ENCODE measurements around the gene NHLH1.

The NHLH1 gene

GRCh38 chr1:160358073-160358472 lies 8.8 kb upstream of the NHLH1 start:
- H3K27ac ChIP-seq (ENCODE audit: low read length): no peak overlapping the region
- H3K4me3 ChIP-seq (ENCODE audit: low read length in 2 of 2): no peak overlapping the region
- no peaks in the 10 kb centered on the region for H3K27me3 ChIP-seq (ENCODE audit: control insufficient read depth in 1 of 2, insufficient read depth in 2 of 2, low read length in 2 of 2)
- H3K4me1 ChIP-seq (ENCODE audit: control insufficient read depth, insufficient read depth, low read length): no peaks in the 10 kb centered on the region
- no peak overlapping the region for H3K9ac ChIP-seq (ENCODE audit: low read length in 2 of 2)
- H3K9me3 ChIP-seq (ENCODE audit: control insufficient read depth in 2 of 2, low read length in 2 of 2): no peaks in the 10 kb centered on the region
- peaks cover 48 to 59% of the 10 kb centered on the region in 2 donors for H3K36me3 ChIP-seq (ENCODE audit: control insufficient read depth in 2 of 2, insufficient read depth in 2 of 2, low read length in 2 of 2)

GRCh38 chr1:160359559-160360226 lies 7.2 kb upstream of the NHLH1 start:
- H3K27ac ChIP-seq (ENCODE audit: low read length): no peak overlapping the region
- H3K36me3 ChIP-seq (ENCODE audit: control insufficient read depth in 2 of 2, insufficient read depth in 2 of 2, low read length in 2 of 2): peaks cover 34 to 44% of the 10 kb centered on the region in 2 donors
- no peak overlapping the region for H3K9ac ChIP-seq (ENCODE audit: low read length in 2 of 2)
- no peak overlapping the region for H3K4me3 ChIP-seq (ENCODE audit: low read length in 2 of 2)
- H3K9me3 ChIP-seq (ENCODE audit: control insufficient read depth in 2 of 2, low read length in 2 of 2): no peaks in the 10 kb centered on the region
- no peaks in the 10 kb centered on the region for H3K4me1 ChIP-seq (ENCODE audit: control insufficient read depth, insufficient read depth, low read length)
- H3K27me3 ChIP-seq (ENCODE audit: control insufficient read depth in 1 of 2, insufficient read depth in 2 of 2, low read length in 2 of 2): no peaks in the 10 kb centered on the region

DNA sequence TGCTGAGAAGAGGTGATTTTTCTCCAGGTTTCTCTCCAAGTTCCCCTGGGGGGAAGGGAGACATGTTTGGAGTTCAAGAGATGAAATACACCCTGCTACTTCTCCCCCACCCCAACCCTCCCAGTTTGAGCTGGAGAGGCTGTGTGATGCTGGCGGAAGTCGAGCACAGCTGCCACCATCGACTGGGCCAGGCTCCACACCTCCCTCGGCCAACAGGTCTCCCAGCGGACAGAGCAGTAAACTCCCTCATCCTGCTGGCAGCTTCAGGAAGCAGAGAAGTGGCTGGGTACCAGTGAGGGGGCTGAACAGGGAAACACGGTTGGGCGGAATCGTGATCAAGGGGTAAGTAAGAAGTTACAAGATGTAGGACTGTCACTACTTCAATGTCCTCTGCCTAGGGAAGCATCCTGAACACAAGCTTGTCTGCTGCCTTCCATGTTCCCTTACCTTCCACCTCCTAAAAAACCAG lies 6.6 kb upstream of the NHLH1 start:
- Histone ChIP-seq H3K9me3 (ENCODE audit: control insufficient read depth in 2 of 2, low read length in 2 of 2) (no peaks in the 10 kb centered on the region), H3K9ac (ENCODE audit: low read length in 2 of 2) (no peak overlapping the region), H3K27me3 (ENCODE audit: control insufficient read depth in 1 of 2, insufficient read depth in 2 of 2, low read length in 2 of 2) (no peaks in the 10 kb centered on the region), H3K4me3 (ENCODE audit: low read length in 2 of 2) (no peak overlapping the region), H3K36me3 (ENCODE audit: control insufficient read depth in 2 of 2, insufficient read depth in 2 of 2, low read length in 2 of 2) (peaks cover 28 to 38% of the 10 kb centered on the region in 2 donors), H3K4me1 (ENCODE audit: control insufficient read depth, insufficient read depth, low read length) (no peaks in the 10 kb centered on the region), H3K27ac (ENCODE audit: low read length) (no peak overlapping the region)

- Histone ChIP-seq H3K9me3 (ENCODE audit: control insufficient read depth in 2 of 2, low read length in 2 of 2) (no peaks in the 10 kb centered on the region), H3K4me1 (ENCODE audit: control insufficient read depth, insufficient read depth, low read length) (no peaks in the 10 kb centered on the region), H3K27me3 (ENCODE audit: control insufficient read depth in 1 of 2, insufficient read depth in 2 of 2, low read length in 2 of 2) (no peaks in the 10 kb centered on the region), H3K9ac (ENCODE audit: low read length in 2 of 2) (no peak overlapping the region), H3K27ac (ENCODE audit: low read length) (no peak overlapping the region), H3K4me3 (ENCODE audit: low read length in 2 of 2) (no peak overlapping the region), H3K36me3 (ENCODE audit: control insufficient read depth in 2 of 2, insufficient read depth in 2 of 2, low read length in 2 of 2) (peaks cover 19 to 29% of the 10 kb centered on the region in 2 donors)
Measured at GRCh38 chr1:160361199-160361598, 5.7 kb upstream of the NHLH1 start.

DNA sequence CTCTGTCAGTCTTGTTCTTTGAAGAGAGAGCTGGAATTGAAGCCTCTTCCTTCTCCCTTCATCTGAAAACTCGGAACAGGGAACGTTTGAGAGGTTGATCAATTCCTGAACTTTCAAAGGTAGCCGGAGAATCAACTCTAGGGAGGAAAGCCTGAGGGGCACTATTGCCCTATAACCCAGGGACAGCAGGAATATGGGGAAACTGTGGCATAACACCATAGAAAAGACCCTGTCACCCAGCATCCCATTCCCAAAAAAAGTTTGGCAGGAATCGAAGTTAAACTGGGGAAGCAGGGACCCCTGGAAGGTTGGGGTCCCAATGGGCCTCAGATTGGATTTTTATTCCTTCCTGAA lies 5.1 kb upstream of the NHLH1 start:
- H3K9ac ChIP-seq (ENCODE audit: low read length in 2 of 2): no peak overlapping the region

GRCh38 chr1:160362168-160362957 lies 4.5 kb upstream of the NHLH1 start:
- no peaks in the 10 kb centered on the region for H3K4me1 ChIP-seq (ENCODE audit: control insufficient read depth, insufficient read depth, low read length)
- no peak overlapping the region for H3K27ac ChIP-seq (ENCODE audit: low read length)
- H3K4me3 ChIP-seq (ENCODE audit: low read length in 2 of 2): no peak overlapping the region
- no peak overlapping the region for H3K9ac ChIP-seq (ENCODE audit: low read length in 2 of 2)
- H3K27me3 ChIP-seq (ENCODE audit: control insufficient read depth in 1 of 2, insufficient read depth in 2 of 2, low read length in 2 of 2): peaks cover 0 to 3% of the 10 kb centered on the region in 2 donors
- peaks cover 10 to 18% of the 10 kb centered on the region in 2 donors for H3K36me3 ChIP-seq (ENCODE audit: control insufficient read depth in 2 of 2, insufficient read depth in 2 of 2, low read length in 2 of 2)
- no peaks in the 10 kb centered on the region for H3K9me3 ChIP-seq (ENCODE audit: control insufficient read depth in 2 of 2, low read length in 2 of 2)

More for the DNA sequence above, 5.1 kb upstream of the NHLH1 start:
- H3K27ac ChIP-seq (ENCODE audit: low read length): no peak overlapping the region
- H3K4me1 ChIP-seq (ENCODE audit: control insufficient read depth, insufficient read depth, low read length): no peaks in the 10 kb centered on the region
- H3K36me3 ChIP-seq (ENCODE audit: control insufficient read depth in 2 of 2, insufficient read depth in 2 of 2, low read length in 2 of 2): peaks cover 14 to 23% of the 10 kb centered on the region in 2 donors
- H3K27me3 ChIP-seq (ENCODE audit: control insufficient read depth in 1 of 2, insufficient read depth in 2 of 2, low read length in 2 of 2): no peaks in the 10 kb centered on the region
- H3K9me3 ChIP-seq (ENCODE audit: control insufficient read depth in 2 of 2, low read length in 2 of 2): no peaks in the 10 kb centered on the region
- no peak overlapping the region for H3K4me3 ChIP-seq (ENCODE audit: low read length in 2 of 2)

DNA sequence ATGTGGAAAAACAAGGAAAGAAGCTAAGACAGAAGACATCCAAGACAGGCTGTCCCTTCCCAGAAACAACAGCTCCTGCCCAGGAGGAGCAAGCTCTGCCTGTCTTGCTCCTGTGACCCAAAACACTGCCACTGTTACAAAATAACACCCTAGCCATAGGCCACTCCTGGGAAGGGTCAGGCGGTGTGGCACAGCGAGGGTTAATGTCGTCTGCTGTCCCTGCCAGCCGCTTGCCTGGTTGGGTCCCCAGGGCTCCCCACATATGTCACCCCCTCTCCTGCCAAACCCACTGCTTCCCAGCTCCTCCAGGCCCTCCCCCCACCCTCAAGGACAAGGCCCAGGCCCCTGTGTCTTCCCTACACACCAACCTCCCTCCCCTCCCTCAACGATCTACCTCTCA lies 3.9 kb upstream of the NHLH1 start:
- Histone ChIP-seq H3K4me1 (ENCODE audit: control insufficient read depth, insufficient read depth, low read length) (no peaks in the 10 kb centered on the region), H3K36me3 (ENCODE audit: control insufficient read depth in 2 of 2, insufficient read depth in 2 of 2, low read length in 2 of 2) (peaks cover 5 to 13% of the 10 kb centered on the region in 2 donors), H3K9ac (ENCODE audit: low read length in 2 of 2) (no peak overlapping the region), H3K27ac (ENCODE audit: low read length) (no peak overlapping the region), H3K27me3 (ENCODE audit: control insufficient read depth in 1 of 2, insufficient read depth in 2 of 2, low read length in 2 of 2) (peaks cover 0 to 3% of the 10 kb centered on the region in 2 donors), H3K9me3 (ENCODE audit: control insufficient read depth in 2 of 2, low read length in 2 of 2) (no peaks in the 10 kb centered on the region), H3K4me3 (ENCODE audit: low read length in 2 of 2) (no peak overlapping the region)

DNA sequence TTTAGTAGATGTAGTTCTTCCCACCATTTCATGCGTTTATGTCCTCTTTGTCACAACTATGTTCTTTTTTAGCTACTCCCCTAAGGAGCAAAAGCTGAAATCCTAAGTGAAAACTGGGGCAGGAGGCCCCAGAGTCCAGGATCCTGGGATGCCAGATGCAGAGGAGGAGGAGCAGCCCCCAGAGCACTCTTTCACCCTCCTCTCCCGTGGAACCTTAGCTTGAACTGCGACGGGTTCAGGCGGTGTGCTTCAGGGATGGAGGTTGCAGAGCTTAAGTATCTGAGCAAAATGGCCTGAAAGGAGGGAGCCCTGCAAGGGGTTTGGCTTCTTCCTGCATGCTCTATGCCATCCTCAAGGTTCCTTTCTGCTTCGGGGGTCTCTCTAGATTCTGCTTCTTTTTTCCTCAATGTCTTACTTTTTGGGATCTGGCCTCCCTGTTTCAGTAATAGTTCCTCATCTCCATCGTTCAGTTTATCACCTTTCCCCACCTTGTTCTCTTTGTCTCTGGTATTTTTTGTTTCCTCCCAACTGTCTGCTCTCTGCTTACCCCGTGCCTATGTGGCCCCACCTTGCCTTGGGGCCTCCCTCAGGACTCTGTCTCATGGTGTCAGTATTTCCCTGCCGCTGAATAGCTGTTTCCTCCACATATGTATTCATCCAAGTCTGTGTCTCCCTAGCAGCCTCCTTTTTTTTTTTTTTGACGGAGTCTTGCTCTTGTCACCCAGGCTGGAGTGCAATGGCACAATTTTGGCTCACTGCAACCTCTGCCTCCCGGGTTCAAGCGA lies 2.7 kb upstream of the NHLH1 start:
- Histone ChIP-seq H3K9me3 (ENCODE audit: control insufficient read depth in 2 of 2, low read length in 2 of 2) (no peaks in the 10 kb centered on the region), H3K27me3 (ENCODE audit: control insufficient read depth in 1 of 2, insufficient read depth in 2 of 2, low read length in 2 of 2) (peaks cover 0 to 3% of the 10 kb centered on the region in 2 donors), H3K27ac (ENCODE audit: low read length) (no peak overlapping the region), H3K4me1 (ENCODE audit: control insufficient read depth, insufficient read depth, low read length) (no peaks in the 10 kb centered on the region), H3K4me3 (ENCODE audit: low read length in 2 of 2) (no peak overlapping the region), H3K9ac (ENCODE audit: low read length in 2 of 2) (no peak overlapping the region), H3K36me3 (ENCODE audit: control insufficient read depth in 2 of 2, insufficient read depth in 2 of 2, low read length in 2 of 2) (peaks cover 3 to 9% of the 10 kb centered on the region in 2 donors)

- Histone ChIP-seq H3K36me3 (ENCODE audit: control insufficient read depth in 2 of 2, insufficient read depth in 2 of 2, low read length in 2 of 2) (peaks cover 0 to 5% of the 10 kb centered on the region in 2 donors), H3K4me3 (ENCODE audit: low read length in 2 of 2) (no peak overlapping the region), H3K9me3 (ENCODE audit: control insufficient read depth in 2 of 2, low read length in 2 of 2) (no peaks in the 10 kb centered on the region), H3K27me3 (ENCODE audit: control insufficient read depth in 1 of 2, insufficient read depth in 2 of 2, low read length in 2 of 2) (peaks cover 0 to 3% of the 10 kb centered on the region in 2 donors), H3K9ac (ENCODE audit: low read length in 2 of 2) (no peak overlapping the region), H3K27ac (ENCODE audit: low read length) (no peak overlapping the region), H3K4me1 (ENCODE audit: control insufficient read depth, insufficient read depth, low read length) (no peaks in the 10 kb centered on the region)
Measured at GRCh38 chr1:160365325-160365724, 1.5 kb upstream of the NHLH1 start.

GRCh38 chr1:160367516-160367900 lies 637 bp downstream of the NHLH1 start:
- H3K4me1 ChIP-seq (ENCODE audit: control insufficient read depth, insufficient read depth, low read length): no peaks in the 10 kb centered on the region
- no peak overlapping the region for H3K27ac ChIP-seq (ENCODE audit: low read length)
- H3K36me3 ChIP-seq (ENCODE audit: control insufficient read depth in 2 of 2, insufficient read depth in 2 of 2, low read length in 2 of 2): no peaks in the 10 kb centered on the region
- no peak overlapping the region for H3K4me3 ChIP-seq (ENCODE audit: low read length in 2 of 2)
- no peak overlapping the region for H3K9ac ChIP-seq (ENCODE audit: low read length in 2 of 2)
- peaks cover 6 to 8% of the 10 kb centered on the region in 2 donors for H3K27me3 ChIP-seq (ENCODE audit: control insufficient read depth in 1 of 2, insufficient read depth in 2 of 2, low read length in 2 of 2)
- H3K9me3 ChIP-seq (ENCODE audit: control insufficient read depth in 2 of 2, low read length in 2 of 2): no peaks in the 10 kb centered on the region

Data from stomach smooth muscle (tissue), 2 donors.